GM13976 (cell line): ENCODE data around the gene USP14.
A peak's percentile ranks its signal among the peaks of the same experiment; 100 is the strongest.
"Not testable (repeated sequence)": the region's sequence is repeated elsewhere in the genome, so short reads cannot be mapped to it uniquely, and the experiment has no call there.

Experiments used
- DNase-seq: peaks from one replicate; pipeline ENCODE4 v3.0.0; 2012; ENCODE audit warnings: low spot score
- in situ Hi-C: fragments of 300-500 bp; cut with MboI; formaldehyde crosslinking; loops from one replicate; pipeline ENCODE4 v1.12.0; 2022; ENCODE audit warnings: low sequenced_read_pairs, mixed read lengths, inconsistent platforms; ENCODE audit not compliant: unreplicated experiment
- TF ChIP-seq, protein P1 (sequence below): IDR thresholded peaks from 2 replicates; pipeline ENCODE4 v1.5.1; 2012; ENCODE audit warnings: borderline replicate concordance, mild to moderate bottlenecking; ENCODE audit not compliant: insufficient read depth; ENCODE audit errors: extremely low read depth, missing control alignments, control extremely low read depth

Gene USP14

DNA sequence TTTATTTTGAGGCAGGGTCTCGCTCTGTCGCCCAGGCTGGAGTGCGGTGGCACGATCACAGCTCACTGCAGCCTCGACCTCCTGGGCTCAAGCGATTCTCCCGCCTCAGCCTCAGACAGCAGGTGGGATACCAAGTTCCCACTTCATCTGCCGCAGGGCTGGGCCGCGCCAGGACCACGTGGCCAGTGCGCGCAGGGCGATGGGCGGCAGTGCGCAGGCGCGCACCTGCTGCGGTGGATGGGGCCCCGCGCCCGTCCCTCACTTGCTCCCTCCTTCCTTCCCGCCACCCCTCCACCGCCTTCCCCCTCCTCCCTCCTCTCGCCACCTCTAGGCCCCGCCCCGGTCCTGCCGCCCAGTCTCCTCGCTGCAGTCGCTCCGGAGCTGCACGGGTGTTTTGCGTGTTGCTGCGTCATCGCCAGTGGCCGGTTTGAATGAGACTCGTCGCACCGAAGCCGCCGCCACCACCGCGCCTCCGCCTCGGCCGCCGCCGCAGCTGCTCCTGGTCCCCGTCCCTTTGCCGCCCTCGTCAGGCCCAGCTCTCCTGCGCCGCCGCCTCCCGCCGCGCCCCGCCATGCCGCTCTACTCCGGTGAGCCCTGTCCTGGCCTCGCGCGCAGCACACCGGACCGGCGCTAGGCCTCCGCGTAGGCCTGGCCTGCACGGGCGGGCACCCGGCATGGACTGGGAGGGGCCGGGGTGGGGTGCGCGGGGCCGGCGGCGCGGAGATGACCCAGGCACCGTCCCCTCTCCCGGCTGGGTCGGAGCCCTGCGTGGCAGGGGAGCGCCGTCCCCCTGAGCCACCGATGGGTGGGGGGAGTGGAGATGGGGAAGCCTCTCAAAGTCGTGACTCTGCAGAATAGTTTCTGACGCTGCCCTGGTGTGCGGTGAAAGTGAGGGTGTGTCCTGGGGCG lies at the start of gene USP14:
USP14 (plus strand) TSS at position 430 of the 909 bp plus-strand sequence; CDS start at position 572, 142 bp downstream.
- TF ChIP-seq, protein P1, sequence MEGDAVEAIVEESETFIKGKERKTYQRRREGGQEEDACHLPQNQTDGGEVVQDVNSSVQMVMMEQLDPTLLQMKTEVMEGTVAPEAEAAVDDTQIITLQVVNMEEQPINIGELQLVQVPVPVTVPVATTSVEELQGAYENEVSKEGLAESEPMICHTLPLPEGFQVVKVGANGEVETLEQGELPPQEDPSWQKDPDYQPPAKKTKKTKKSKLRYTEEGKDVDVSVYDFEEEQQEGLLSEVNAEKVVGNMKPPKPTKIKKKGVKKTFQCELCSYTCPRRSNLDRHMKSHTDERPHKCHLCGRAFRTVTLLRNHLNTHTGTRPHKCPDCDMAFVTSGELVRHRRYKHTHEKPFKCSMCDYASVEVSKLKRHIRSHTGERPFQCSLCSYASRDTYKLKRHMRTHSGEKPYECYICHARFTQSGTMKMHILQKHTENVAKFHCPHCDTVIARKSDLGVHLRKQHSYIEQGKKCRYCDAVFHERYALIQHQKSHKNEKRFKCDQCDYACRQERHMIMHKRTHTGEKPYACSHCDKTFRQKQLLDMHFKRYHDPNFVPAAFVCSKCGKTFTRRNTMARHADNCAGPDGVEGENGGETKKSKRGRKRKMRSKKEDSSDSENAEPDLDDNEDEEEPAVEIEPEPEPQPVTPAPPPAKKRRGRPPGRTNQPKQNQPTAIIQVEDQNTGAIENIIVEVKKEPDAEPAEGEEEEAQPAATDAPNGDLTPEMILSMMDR, result peak; percentile 17
- in situ Hi-C loops, result no loop called here
- peak; percentile 99 for DNase-seq

DNA sequence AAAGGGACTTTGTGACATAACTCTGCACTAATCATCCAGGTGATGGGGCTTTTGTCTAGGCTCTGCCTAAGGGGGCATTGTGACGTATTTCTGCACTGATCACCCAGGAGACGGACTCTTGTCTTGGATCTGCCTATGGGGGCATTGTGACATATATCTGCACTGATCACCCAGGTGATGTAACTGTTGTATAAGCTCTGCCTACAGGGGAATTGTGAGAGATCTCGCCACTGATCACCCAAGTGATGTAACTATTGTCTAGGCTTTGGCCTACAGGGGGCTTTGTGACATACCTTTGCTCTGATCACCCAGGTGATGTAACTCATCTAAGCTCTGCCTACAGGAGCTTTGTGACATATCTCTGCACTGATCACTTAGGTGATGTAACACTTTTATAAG lies 49.7 kb upstream of the USP14 start:
- DNase-seq, in situ Hi-C loops: not testable (repeated sequence)

DNA sequence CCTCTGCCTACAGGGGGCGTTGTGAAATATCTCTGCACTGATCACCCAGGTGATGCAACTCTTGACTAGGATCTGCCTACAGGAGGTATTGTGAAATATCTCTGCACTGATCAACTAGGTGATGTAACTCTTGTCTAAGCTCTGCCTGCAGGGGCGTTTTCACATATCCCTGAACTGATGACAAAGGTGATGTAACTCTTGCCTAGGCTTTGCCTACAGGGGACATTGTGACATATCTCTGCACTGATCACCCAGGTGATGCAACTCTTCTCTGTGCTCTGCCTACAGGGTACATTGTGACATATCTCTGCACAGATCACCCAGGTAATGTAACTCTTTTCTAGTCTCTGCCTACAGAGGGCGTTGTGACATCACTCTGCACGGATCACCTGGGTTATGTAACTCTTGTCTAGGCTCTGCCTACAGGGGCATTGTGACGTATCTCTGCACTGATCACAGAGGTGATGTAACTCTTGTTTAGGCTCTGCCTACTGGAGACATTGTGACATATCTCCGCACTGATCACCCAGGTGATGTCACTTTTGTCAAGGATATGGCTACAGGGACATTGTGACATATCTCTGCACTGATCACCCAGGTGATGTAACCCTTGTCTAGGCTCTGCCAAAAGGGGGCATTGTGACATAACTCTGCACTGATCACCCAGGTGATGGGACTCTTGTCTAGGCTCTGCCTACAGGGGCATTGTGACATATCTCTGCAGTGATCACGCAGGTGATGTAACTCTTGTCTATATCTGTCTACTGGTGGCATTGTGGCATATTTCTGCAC lies 49.0 kb upstream of the USP14 start:
- in situ Hi-C loops, DNase-seq: not testable (repeated sequence)
- TF ChIP-seq, protein P1, result peak; percentile 27

DNA sequence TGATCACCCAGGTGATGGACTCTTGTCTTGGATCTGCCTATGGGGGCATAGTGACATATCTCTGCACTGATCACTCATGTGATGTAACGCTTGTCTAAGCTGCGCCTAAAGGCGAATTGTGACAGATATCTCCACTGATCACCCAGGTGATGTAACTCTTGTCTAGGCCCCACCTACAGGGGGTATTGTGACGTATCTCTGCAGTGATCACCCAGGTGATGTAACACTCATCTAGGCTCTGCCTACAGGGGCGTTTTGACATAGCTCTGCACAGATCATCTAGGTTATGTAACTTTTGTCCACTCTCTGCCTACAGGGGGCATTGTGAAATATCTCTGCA lies 48.5 kb upstream of the USP14 start:
- in situ Hi-C loops, DNase-seq: not testable (repeated sequence)

DNA sequence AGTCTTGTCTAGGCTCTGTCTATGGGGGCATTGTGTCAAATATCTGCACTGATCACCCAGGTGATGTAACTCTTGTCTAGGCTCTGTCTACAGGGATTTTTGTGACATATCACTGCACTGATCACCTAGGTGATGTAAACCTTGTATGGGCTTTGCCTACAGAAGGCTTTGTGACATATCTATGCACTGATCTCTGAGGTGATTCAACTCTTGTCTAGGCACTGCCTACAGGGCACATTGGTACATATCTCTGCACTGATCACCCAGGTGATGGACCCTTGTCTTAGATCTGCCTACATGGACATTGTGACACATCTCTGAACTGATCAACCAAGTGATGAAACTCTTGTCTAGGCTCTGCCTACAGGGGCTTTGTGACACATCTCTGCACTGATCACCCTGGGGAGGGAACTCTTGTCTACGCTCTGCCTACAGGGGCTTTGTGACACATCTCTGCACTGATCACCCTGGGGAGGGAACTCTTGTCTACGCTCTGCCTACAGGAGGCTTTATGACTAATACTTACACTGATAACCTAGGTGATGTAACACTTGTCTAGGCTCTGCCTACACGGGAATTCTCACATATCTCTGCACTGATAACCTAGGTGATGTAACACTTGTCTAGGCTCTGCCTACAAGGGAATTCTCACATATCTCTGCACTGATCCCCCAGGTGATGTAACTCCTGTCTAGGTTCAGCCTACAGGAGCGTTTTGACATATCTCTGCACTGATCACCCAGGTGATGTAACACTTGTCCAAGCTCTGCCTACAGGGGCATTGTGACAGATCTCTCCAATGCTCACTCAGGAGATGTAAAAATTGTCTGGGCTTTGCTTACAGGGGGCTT lies 47.8 kb upstream of the USP14 start:
- DNase-seq, result not testable (repeated sequence)

DNA sequence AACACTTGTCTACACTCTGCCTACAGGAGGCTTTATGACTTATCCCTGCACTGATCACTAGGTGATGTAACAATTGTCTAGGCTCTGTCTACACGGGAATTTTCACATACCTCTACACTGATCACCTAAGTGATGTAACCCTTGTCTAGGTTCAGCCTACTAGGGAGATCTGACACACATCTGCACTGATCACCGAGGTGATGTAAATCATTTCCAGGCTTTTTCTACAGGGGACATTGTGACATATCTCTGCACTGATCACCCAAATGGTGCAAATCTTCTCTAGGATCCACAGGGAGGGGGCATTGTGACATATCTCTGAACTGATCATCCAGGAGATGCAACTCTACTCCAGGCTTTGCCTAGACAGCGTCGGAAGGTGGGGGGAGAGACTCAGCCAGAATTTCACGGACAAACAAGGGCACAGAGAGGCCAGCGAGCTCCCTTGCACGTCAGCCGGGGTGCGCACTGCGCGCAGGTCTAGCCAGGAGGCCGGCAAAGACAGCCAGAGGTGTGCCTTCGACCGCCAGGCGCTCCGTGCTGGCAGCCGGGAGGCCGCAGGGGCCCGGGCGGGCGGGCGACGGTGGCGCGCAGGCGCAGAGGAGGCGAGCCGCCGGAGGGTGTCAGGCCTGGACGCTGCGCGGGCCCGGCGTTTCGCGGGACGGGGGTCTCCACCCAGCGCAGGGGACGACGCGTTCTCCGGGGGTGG lies 46.9 kb upstream of the USP14 start:
- TF ChIP-seq, protein P1, result no peak
- DNase-seq, result peak; percentile 86
- in situ Hi-C loops, result no loop called here

More for the DNA sequence above, 47.8 kb upstream of the USP14 start:
- in situ Hi-C loops, result not testable (repeated sequence)

DNA sequence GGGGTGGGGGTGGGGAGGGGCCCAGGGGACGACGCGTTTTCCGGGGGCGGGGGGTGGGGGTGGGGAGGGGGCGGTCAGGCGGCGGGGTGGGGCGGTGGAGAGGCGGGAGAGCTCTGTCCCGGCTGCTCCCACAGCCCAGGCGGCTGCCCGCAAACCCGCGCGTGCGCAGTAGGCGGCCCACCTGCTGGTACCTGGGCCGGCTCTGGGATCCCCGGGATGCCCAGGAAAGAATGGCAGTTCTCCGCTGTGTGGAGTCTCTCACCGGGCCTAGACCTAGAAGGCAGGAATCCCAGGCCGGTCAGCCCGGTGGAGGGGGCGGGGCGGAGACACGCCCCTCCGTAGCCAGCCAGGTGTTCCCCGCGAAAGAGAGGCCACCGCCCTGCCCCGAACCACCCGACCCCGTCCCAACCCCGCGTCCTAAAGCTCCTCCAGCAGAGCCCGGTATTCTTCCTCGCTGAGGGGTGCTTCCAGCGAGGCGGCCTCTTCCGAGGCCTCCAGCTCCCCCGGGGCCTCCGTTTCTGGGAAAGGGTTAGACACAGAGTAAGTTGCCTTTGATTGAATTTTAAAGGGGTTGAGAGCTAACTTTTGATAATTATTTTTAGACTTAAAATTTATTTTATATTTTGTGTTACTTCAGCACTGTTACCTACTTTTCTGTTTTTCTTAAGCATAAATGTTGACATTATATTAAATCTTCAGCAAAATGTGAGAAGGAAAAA lies 46.2 kb upstream of the USP14 start:
- in situ Hi-C loops, DNase-seq: not testable (repeated sequence)

DNA sequence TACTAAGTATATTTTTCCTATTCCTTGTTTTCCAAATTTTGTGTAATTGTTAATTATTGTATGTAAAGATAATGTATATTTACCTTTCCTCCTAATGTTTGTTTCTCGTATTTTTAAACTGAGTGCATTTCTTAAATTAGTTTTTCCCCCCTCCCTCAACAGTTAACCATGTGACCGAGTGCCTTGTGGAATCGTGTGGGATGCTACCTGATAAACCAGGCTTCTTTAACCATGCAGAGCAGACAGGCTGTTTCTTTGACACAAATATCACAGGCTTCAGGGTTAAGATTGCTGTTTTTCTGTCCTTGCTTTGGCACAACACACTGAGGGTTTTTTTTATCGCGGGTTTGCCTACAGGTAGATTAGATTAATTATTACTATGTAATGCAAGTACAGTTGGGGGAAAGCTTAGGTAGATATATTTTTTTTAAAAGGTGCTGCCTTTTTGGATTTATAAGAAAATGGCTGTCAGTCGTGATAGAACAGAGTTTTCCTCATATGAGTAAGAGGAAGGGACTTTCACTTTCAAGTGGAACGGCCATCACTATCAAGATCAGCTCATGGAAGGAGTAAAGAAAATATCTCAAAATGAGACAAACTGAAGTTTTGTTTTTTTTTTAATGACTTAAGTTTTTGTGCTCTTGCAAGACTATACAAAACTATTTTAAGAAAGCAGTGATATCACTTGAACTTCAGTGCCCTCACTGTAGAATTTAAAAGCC lies 37.7 kb upstream of the USP14 start:
- DNase-seq, in situ Hi-C loops: not testable (repeated sequence)
